HS-5 (cell line): Measurements from ENCODE around the gene TRIM10.

Experiments used
- DNase-seq: peaks from one replicate; pipeline ENCODE4 v3.0.0-alpha.2; 2012; ENCODE audit warnings: low read depth

The TRIM10 gene, protein sequence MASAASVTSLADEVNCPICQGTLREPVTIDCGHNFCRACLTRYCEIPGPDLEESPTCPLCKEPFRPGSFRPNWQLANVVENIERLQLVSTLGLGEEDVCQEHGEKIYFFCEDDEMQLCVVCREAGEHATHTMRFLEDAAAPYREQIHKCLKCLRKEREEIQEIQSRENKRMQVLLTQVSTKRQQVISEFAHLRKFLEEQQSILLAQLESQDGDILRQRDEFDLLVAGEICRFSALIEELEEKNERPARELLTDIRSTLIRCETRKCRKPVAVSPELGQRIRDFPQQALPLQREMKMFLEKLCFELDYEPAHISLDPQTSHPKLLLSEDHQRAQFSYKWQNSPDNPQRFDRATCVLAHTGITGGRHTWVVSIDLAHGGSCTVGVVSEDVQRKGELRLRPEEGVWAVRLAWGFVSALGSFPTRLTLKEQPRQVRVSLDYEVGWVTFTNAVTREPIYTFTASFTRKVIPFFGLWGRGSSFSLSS

GRCh38 chr6:30160785-30161531 lies at the start of gene TRIM10:
TRIM10 (minus strand) TSS chr6:30161211; CDS start chr6:30160858, 353 bp downstream.
- no peak for DNase-seq

- DNase-seq = no peak
Measured at GRCh38 chr6:30207619-30208295, 46.7 kb upstream of the TRIM10 start.

- no peak for DNase-seq
Measured at GRCh38 chr6:30206799-30207618, 46.0 kb upstream of the TRIM10 start.

GRCh38 chr6:30206152-30206551 lies 45.1 kb upstream of the TRIM10 start:
- no peak for DNase-seq

- no peak for DNase-seq
Measured at GRCh38 chr6:30204116-30204515, 43.1 kb upstream of the TRIM10 start.

DNA sequence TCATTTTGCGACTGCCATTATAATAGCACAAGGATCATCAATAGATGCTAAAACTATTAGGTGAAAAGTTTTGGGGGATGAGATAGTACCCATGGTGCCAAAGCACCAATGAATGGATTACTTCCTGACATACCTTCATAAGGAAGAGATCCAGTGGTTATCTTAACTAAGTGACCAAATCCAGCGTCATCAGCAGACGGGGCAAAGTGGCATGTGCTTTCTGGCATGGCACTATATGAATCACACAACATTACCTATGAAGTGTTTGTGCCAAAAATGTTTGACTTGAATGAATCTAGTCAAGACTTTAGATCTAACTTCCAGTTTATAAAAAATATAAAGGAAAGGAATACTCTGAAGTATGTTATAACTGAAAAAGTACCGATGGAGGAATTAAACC lies 41.4 kb upstream of the TRIM10 start:
- DNase-seq = no peak

DNA sequence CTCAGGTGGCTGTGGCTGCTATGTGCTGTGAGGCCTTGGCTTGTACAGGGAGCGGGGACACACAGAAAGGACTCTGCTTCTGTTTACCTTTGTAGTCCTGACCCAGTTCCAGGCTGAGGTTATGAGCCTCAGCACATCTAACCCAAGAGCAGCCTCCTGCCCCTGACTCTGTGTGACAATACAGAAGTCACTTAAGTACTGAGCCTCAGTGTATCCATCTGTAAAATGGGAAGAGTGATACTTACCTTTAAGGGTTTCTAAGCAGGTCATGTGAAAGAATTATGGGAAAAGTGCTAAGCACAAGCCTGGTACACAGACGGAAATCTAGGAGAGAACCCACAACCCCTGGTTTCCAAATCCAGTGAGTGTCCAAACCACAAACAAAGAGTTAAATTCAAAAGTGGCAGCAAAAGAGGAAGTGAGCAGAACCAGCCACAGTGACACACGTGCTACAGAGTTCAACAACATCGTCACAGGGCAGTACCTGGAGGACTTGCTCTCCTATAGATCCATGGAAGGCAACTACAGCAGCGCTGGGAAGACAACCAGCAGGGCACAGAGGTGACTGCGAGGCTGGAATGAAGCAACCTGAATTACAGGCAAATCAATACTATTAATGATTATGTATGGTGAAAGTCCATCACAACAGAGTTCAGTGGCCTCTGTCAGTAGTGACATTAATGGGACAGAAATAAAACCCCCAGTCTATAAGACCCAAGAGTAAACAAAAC lies 39.7 kb upstream of the TRIM10 start:
- DNase-seq = no peak

DNA sequence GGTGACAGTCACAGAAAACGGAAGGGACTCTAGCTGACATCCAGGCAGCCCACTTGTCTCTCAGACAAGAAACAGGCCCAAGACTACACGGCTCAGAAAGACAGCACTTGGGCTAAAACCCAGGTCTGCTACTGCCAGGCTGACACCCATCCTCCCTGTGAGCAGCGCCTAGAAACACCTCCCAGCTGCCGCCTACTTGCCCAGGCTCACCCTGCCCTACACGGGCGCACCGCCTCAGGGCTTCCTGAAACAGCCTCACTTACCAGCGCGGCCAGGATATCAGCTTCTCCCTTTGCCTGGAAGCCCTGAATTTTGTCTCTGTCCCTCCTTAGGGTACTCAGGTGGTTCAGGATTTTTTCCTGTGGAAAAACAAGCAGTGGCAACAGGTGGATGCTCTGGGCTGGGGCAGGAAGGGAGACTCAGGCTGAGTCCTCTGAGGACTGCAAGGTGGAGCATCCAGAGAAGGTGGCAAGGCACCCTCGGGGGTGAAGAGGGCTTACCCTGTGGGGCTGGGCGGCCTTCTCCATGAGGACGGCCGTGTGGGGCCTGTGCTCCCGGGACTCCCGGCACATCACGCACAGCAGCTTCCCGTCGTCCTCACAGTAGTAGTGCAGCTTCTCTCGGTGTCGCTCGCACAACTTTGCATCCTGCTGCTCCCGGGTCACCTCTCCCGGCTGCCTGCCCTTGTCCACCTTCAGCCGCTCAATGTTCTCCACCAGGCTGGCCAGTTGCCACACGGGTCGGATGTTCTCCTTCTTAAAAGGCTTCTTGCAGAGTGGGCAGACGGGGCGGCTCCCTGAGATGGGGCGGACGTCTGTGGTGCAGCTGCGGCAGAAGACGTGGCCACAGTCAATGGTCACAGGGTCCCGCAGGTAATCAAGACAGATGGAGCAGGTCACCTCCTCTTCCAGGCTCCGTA lies 37.4 kb upstream of the TRIM10 start:
- DNase-seq = no peak

GRCh38 chr6:30196376-30196775 lies 35.4 kb upstream of the TRIM10 start:
- DNase-seq = no peak

GRCh38 chr6:30195951-30196350 lies 34.9 kb upstream of the TRIM10 start:
- no peak for DNase-seq

DNA sequence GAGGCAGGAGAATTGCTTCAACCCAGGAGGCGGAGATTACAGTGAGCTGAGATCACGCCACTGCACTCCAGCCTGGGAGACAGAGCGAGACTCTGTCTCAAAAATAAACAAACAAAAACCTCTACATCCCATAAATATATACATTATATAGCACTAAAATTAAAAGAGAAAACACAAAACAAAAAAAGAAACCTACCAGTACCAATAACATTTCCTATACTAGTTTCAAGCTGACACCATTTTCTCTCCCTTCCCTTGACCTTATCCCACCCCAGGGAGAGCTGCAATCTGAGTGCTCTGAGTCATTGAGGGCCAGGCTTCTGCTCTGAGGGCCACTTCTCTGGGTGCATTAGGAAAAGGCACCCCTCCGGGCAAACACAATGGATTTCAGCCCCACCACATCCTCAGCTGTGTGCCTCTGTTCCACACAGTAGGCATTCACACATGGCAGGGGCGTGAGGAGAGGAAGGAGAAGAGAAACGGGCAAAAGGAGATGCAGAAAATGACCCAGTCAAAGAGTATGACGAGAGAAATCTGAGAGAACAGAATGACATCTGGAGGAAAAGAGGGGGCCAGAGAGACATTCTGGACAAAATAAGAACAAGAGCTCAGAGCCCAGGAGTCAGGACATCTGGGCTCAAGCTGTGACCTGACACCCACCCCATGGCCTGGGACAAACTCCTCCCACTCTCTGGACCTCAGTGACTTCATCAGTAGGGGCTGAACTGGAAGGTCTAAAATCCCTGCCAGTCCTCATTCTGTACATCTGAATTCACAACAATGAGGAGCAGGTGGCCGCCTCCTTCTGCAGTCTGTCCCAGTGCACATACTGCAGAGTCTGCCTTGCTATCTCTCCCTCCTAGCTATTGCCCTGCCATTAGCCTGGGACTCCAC lies 34.0 kb upstream of the TRIM10 start:
- no peak for DNase-seq

DNA sequence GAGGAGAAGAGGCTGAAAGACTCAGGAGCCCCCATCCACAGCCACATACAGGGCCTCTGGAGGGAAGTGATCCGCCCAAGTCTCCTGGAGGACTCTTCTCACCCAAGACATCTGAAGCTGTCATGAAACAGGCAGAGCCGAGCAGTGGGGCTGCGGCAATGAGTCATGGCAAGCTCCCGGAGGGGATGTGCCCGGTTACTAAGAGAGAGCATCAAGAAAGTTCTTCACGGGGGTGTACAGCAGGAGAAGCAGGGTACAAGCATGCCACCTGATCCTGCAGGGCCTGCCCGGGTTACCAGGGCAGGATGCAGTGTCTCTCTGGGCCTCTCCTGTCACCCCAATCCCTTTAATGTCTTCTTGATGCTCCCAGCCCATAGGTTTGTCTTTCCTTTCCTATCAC lies 31.1 kb upstream of the TRIM10 start:
- no peak for DNase-seq

DNA sequence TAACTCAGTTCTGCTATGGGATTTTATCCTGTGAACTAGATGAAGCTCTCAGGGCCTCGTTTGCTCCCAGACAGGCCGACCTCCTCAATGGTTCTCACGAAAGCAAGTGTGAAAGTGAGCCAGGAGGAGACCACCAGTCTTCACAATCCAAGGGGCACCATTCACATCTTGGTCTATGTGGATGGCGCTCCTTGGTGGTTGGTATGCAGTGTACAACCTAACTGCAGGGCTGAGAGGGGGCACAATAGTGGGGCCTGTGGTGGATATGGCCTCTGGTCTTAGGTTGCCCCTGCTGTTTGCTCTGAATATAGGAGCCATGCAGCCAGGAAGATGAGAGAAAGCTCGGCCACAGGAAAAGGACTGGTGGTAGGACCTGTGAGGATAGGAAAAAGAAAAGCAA lies 27.5 kb upstream of the TRIM10 start:
- DNase-seq = no peak

DNA sequence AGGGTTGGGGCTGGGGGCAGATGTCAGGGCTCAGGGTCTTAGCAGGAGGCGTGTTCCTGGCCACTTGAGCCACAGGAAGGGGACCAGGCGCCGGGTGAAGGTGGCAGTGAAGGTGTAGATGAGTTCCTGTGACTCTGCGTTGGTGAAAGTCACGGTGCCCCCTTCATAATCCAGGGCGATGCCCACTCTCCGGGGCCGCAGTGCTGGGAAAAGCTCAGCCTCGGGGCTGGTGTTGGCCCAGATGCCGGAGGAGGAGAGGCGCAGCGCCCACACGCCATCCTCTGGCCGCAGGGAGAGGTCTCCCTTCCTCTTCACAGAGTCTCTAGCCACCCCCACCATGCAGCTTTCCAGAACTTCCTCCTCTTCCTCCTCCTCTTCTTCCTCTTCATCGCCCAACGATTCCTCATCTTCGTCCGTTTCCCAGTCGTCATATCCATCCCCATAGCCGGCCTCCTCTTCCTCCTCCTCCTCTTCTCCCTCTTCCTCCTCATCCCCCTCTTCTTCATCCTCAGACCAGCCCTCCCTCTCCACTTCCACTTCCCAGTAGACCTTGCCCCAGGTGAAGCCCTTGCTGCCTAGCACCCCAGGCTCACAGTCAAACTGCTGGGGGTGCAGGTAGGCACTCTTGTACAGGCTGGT lies 25.0 kb upstream of the TRIM10 start:
- no peak for DNase-seq

DNA sequence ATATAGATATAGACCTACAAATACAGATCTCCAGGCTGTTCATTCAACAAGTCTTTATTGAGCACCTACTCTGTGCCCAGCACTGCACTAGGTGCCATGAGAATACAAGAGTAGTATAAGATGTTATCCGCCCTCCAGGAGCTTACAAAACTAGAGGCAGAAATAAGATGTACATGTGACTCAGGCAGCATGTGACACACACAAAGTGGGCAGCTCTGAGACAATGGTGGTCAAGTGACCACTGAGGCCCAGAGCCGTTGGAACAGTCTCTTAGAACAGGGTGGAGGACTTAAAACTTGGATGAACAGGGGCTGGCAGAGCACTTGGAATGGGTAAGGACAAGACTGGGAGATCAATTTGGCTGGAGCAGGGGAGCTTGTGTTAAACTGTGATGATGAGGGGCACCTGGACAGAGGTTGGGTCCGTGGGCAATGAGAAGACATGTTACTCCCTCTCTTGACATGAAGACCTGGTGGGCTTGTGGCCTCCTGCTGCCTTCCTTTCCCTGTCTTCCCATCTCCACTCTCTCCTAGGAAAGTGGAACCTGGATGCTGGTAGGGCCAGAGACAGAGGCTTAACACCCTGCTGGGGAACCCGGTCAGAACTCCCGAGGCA lies 23.5 kb upstream of the TRIM10 start:
- no peak for DNase-seq

DNA sequence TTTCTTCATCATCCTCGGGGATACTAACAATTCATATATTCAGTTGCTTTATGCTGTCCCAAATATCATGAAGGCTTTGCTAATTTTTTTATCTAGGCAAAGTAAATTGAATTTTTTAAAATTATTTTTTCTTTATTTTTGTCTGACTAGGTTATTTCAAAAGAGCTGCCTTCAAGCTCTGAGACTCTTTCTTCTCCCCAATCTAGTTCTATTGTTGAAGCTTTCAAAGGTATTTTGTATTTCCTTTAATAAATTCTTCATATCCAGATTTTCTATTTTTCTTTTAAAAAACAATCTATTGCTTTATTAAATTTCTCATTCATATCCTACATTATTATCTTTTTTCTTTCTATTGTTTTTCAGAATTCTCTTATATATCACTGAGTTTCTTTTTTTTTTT lies 19.1 kb upstream of the TRIM10 start:
- no peak for DNase-seq

GRCh38 chr6:30178837-30179236 lies 17.8 kb upstream of the TRIM10 start:
- no peak for DNase-seq

DNA sequence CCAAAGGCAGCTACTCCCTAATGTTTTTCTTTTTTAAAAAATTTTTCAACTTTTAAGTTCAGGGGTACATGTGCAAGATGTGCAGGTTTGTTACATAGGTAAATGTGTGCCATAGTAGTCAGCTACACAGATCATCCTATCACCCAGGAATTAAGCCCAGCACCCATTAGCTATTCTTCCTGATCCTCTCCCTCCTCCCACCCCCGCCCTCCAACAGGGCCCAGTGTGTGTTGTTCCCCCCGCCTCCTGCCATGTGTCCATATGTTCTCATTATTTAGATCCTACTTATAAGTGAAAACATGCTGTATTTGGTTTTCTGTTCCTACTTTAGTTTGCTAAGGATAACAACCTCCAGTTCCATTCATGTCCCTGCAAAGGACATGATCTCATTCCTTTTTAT lies 14.8 kb upstream of the TRIM10 start:
- DNase-seq = no peak
